Left renal cortex interstitium (tissue), 4 donors: ENCODE results near the gene HYAL3. TPM values are rescaled to one million over a fixed set of nuclear protein-coding genes. Genes with fewer than 3 reads are reported as not detected.
A peak's percentile ranks its signal among the peaks of the same experiment; 100 is the strongest.

Source experiments
- DNase-seq, 4 donors: peaks; one replicate each; pipeline ENCODE4 v3.0.0-alpha.2; 2013; ENCODE audit warnings: low read depth in 4 of 4, low spot score in 2 of 4, missing footprints in 1 of 4
- polyA plus RNA-seq, 4 donors: library from polyadenylated mRNA; unstranded; fragments of 120-200 nt; gene quantifications; one replicate each; pipeline ENCODE4 v1.2.1, GENCODE V29; 2013; ENCODE audit not compliant: insufficient read length in 4 of 4

The HYAL3 gene, protein sequence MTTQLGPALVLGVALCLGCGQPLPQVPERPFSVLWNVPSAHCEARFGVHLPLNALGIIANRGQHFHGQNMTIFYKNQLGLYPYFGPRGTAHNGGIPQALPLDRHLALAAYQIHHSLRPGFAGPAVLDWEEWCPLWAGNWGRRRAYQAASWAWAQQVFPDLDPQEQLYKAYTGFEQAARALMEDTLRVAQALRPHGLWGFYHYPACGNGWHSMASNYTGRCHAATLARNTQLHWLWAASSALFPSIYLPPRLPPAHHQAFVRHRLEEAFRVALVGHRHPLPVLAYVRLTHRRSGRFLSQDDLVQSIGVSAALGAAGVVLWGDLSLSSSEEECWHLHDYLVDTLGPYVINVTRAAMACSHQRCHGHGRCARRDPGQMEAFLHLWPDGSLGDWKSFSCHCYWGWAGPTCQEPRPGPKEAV
- 1 to 10 TPM; 2.8 to 4.3 (median 3.6) TPM for polyA plus RNA-seq

DNA sequence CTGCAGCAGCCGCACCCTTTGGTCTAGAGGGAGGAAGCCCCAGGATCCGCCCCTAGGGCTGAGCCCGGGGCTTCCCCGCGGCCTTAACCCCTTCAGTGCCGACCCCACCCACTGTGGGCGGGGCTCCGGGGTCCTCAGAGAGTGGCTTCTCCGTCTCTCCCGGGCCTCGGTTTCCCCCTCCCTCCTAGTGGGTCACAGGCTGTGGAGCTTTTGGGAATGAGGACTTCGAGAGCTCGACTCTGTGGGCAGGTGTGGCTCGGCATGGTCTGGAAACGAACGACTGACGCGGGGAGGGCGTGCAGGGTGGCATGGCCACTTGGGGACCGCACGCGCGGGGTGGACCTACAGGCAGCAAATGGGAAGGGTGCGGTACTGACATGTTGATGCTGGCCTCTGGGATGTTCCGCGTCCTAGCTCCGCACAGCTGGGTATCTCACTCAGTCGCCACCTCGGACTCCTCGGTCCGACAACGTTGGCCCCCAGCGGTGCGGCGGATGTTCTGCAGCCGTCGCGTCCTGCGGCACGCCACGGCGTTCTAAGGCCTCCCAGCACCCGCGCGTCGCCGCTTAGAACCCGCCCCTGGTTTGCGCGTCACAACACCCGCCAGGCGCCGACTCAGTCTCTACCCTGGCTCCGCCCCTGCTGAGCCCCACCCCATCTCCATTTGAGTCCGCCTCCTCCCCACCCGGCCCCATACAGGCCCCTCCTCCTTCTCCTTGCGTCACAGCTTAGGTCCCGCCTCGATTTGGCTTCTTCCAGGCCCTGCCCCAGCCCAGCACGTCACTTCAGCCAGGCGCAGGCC is at the start of gene HYAL3, which contains the start of gene NAA80:
Gene HYAL3 (minus strand): TSS at position 570 of the 802 bp plus-strand sequence. CDS start 3,803 bp downstream, outside the sequence.
Gene NAA80 (minus strand): TSS at position 570 of the 802 bp plus-strand sequence. CDS start 1,942 bp downstream, outside the sequence.
- DNase-seq, result peak; percentile 97 to 99 (median 99)

- DNase-seq, result no peak
These were observed 48.1 kb upstream of the HYAL3 start for GRCh38 chr3:50347187-50347813.

GRCh38 chr3:50345586-50346234 is 46.5 kb upstream of the HYAL3 start, which contains the start of gene ZMYND10:
Gene ZMYND10, minus strand, starts transcription at chr3:50345732. Its CDS starts 153 bp downstream, at chr3:50345579.
- DNase-seq, result no peak

DNA sequence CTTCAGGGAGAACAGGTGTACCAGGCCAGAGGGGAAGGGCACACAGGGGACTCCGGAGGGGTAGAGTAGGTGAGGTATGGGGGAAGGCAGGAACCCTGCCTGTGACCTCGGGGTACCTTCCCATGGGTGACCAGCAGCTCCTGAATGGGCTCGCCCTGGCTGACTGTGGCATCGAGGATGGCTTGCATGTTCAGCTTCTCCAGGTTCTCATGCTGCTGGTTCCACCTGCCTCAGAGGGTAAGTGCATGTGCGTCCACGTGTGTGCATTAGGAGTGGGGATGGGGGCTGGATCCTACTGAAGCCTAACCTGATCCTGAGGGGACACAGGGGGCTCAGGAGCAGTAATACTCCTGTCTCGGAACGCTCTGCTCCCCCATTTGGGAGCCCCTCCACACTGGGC is 45.8 kb upstream of the HYAL3 start:
- DNase-seq, result no peak

DNA sequence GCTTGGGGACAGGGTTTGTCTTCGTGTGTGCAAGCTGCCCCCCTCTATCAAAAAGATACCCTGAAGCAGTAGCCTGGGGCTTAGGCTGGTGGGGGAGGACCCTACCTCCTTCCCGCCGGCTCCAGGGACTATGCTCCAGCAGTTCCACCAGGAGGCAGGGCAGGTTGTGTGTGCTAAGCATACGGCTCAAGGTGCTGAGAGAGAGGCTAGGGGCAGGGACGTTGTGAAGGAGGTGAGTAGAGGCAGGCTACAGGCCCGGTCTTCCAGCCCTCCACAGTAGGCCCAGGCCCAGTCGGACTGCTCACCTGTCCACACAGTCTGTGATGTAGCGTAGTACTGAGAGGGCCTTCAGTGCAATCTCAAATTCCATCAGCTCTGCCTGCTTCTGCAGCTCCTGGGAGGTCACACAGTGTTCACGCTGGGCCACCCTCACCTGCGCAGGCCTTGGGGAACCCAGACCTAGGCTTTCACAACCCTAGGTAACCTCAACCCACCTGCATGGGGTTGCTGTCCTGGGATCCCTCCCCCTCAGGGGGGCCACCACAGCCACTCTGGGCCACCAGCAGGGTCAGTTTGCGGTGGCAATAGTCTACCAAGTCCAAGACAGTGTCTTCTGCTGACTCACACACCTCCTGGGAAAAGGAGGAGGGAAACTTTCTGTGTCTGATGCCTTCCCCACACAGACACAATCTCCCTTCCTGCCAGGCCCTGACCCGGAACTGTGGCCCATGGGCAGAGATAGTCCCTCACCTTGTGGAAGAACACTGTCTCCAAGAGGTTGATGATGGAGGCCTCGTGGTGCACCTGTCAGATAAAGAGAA is 43.8 kb upstream of the HYAL3 start:
- DNase-seq, result no peak

GRCh38 chr3:50341996-50342650 is 42.9 kb upstream of the HYAL3 start:
- DNase-seq, result no peak

GRCh38 chr3:50341537-50341936 is 42.3 kb upstream of the HYAL3 start:
- DNase-seq, result no peak

DNA sequence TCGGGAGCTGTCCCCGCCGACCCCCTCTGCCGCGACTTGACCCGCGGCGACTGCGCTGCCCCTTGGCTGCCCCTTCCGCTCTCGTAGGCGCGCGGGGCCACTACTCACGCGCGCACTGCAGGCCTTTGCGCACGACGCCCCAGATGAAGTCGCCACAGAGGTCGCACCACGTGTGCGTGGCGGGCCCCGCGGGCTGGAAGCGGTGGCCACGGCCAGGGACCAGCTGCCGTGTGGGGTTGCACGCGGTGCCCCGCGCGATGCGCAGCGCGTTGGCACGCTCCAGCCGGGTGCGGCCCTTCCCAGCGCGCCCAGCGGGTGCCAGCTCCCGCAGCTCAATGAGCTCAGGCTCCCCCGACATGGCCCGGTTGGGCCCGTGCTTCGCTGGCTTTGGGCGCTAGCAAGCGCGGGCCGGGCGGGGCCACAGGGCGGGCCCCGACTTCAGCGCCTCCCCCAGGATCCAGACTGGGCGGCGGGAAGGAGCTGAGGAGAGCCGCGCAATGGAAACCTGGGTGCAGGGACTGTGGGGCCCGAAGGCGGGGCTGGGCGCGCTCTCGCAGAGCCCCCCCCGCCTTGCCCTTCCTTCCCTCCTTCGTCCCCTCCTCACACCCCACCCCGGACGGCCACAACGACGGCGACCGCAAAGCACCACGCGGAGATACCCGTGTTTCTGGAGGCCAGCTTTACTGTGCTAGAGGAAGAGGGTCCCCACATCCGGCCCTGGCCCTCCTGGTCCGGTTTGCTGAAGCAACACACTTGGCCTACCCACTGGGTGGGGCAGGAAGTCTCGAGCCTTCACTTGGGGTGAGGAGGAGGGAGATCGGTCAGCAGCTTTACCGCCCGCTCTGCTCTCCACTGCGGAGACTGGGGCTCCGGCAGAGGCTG is 41.5 kb upstream of the HYAL3 start, which contains the start of gene RASSF1:
Gene RASSF1 (minus strand): TSS at position 389 of the 882 bp plus-strand sequence. CDS start 31 bp downstream, at position 358.
- no peak for DNase-seq

- DNase-seq, result no peak
These were observed 40.9 kb upstream of the HYAL3 start for GRCh38 chr3:50340147-50340447.

DNA sequence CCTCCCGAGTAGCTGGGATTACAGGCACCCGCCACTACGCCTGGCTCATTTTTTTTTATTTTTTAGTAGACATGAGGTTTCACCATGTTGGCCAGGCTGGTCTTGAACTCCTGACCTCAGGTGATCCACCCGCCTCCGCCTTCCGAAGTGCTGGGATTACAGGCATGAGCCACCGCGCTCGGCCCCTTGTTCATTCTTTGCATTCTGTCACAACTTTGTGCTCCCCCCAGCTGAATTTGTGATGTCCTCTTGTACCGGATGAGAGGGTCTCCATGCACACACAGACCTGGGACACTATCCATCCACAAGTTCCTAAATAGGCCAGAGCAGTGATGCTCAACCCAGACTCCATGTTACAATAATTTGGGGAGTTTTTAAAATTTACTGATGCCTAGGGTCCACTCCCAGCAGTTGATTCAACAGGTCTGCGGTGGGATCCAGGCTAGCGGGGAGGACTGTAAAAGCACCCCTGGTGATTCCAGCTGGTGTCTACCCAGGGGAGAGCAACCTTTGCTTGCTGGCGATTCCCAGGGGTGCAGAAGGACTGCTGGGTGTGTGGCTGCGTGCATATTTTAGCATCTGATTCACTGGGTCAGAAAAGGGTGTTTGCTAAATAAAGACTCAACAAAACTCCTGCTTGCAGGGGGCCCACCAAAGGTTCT is 40.4 kb upstream of the HYAL3 start:
- DNase-seq, result no peak

DNA sequence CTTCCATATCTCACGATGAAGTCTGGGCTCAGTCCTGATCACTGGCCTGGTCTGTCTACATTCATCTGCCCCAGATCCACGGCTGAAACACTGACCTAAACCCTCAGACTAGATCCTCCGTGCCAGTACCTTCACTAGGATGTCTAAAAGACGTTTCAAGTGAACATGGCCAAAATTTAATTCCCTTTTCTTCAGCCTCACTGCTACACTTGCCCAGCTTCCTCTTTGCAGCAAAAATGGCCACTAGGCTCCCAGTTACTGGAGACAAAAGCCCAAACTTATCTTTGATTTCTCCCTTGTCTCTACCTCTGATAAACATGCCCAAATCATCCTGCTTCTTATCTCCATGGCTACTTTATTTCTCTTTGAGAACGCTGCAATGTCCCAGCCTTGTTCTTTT is 39.8 kb upstream of the HYAL3 start:
- DNase-seq, result no peak

GRCh38 chr3:50337175-50337861 is 38.1 kb upstream of the HYAL3 start:
- peak in 3 of 4 donors; percentile 90 to 96 (median 94) for DNase-seq

GRCh38 chr3:50336452-50337174 is 37.4 kb upstream of the HYAL3 start:
- DNase-seq, result no peak

DNA sequence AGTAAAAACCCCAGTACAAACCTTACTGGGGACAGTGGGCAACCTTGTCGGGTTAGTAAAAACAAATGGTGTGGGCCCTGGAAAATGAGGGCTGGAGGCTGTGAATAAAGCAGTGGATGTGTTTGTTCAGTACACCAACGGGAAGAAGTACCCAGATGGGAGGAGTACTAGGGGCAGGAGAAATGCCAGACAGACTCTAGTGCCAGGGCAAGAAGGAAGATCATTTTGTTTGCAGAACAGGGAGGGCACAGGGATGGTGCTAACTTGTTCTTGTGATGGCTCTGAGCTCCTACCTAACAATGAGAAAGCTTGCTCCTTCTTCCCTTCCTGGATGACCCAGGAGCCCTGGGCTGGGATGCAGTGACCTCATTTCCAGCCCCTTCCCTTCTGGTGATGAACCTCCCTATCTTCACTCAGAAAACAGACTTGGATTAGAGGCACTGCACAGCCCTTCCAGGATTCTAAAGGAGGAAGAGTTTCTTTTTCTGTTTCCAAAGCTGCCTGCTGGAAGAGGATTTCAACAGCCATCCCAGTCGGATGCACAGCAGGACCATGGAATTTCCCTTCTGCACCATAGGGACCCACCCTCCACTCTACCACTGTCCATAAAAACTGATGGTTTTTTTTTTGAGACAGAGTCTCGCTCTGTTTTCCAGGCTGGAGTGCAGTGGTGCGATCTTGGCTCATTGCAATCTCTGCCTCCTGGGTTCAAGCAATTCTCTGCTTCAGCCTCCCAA is 35.3 kb upstream of the HYAL3 start:
- DNase-seq, result no peak

DNA sequence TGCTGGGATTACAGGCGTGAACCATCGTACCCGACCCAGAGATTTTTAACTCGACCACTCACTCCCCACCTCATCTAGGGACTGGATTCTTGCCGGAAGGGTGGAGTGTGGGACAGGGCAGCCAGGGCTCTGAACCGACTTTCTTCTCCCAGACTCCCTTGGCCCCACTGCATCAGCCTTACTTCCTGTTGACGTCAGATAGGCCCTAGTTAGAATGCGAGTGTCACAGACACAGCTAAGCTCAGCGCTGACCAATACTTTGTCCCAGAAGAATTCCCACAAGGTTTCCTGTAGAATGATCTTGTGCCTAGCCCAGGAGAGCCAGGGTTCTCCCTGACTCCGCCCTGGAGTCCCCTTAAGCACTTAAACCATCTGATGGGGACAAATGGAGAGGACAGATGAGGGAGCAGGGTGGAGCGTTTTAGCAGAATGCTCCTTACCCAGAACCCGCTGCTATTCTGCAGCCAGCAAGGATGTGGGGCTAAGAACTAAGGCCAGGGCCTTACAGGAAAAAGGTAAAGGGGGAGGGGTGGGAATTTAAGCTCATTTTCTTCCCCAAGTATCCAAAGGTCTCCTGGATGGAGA is 34.6 kb upstream of the HYAL3 start:
- DNase-seq, result no peak
